Activated B cell treated with CpG ODN at 0.5 μM for 24 hours (primary cell): Measurements from ENCODE around the gene SP140. TPM values are rescaled to one million over a fixed set of nuclear protein-coding genes. Genes with fewer than 3 reads are reported as not detected.
A peak's percentile ranks its signal among the peaks of the same experiment; 100 is the strongest.
"Not testable (repeated sequence)": the region's sequence is repeated elsewhere in the genome, so short reads cannot be mapped to it uniquely, and the experiment has no call there.

Source experiments
- ATAC-seq: fragments of 200-7000 bp; cut with Tn5 transposase; one replicate; pipeline ENCODE4 v1.10.0; 2021; ENCODE audit warnings: low read depth, mild to moderate bottlenecking, moderate library complexity
- CTCF ChIA-PET: fragments of 350-600 bp; sonication (Branson Sonifier 250); formaldehyde crosslinking; loops from one replicate; lab custom pipeline; 2021; ENCODE audit warnings: antibody characterized with exemption; lab: Charles Lee
- POLR2A ChIA-PET: fragments of 350-600 bp; sonication (Branson Sonifier 250); formaldehyde crosslinking; loops from one replicate; lab custom pipeline; 2021; ENCODE audit warnings: antibody characterized with exemption; lab: Charles Lee
- DNase-seq: peaks from one replicate; pipeline ENCODE4 v3.0.0; 2022
- H3K27ac Mint-ChIP-seq: one replicate; pipeline ENCODE4 v1.8.0; 2020; ENCODE audit warnings: mixed read lengths
- H3K27me3 Mint-ChIP-seq: one replicate; pipeline ENCODE4 v1.8.0; 2021; ENCODE audit warnings: mixed read lengths
- H3K36me3 Mint-ChIP-seq: one replicate; pipeline ENCODE4 v1.8.0; 2021; ENCODE audit warnings: low read depth, mixed read lengths
- H3K4me1 Mint-ChIP-seq: one replicate; pipeline ENCODE4 v1.8.0; 2021; ENCODE audit warnings: mixed read lengths
- H3K4me3 Mint-ChIP-seq: one replicate; pipeline ENCODE4 v1.8.0; 2020; ENCODE audit warnings: mild to moderate bottlenecking, mixed read lengths
- H3K9me3 Mint-ChIP-seq: one replicate; pipeline ENCODE4 v1.8.0; 2020; ENCODE audit warnings: mixed read lengths
- CTCF ChIP-seq: fragments of 200-600 bp; IDR thresholded peaks from one replicate; pipeline ENCODE4 v1.8.0; 2022; ENCODE audit warnings: antibody characterized with exemption, mild to moderate bottlenecking
- intact Hi-C: fragments of 100-400 bp; cut with micrococcal nuclease; formaldehyde crosslinking; loops from one replicate; pipeline ENCODE4 v1.15.1; 2024
- total RNA-seq: library from RNA; stranded (reverse); gene quantifications from 2 replicates; pipeline ENCODE4 v1.2.3, GENCODE V29; 2022

The SP140 gene
- total RNA-seq, 1 donor from 2014 or later: 330 TPM

DNA sequence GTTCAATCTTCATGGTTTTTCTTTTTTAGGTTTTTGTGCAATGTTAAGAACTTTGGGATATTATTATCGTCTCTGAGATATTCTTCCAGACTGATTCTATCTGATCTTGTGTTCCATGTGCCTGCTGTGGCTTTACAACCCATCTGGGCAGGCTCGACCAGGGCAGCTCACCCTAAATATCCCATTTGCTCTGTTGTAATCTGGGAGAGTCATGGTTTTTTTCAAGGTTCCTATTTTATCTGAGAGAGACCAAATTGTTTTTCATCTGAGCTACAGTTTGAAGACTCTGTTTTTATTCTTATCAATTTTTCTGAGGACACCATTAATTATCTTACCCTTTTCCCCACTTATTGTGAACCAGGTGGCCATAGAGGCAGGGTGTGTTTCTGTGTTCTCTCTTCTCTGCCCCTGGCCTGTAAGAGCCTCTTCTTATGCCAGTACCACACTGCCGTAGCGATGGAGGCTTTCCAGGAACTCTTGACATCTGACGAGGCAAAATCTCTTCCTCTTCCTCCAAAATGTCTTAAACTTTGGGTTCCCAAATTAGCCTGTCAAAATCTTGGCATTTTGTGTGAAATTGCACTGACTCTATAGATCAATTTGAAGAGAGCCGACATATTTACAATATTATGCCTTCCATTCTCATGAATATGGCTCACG lies 104.5 kb downstream of the SP140 start:
- peak overlapping the region; percentile 47 for H3K27ac Mint-ChIP-seq
- ChIA-PET POLR2A (interaction anchor here (3.7 kb wide), 1 partner anchor 12 kb away, joined by 36 read pairs; no protein-coding TSS in a partner anchor), CTCF (interaction anchor here (1.5 kb wide), 1 partner anchor 12 kb away, joined by 4 read pairs; no protein-coding TSS in a partner anchor)
- no peak for DNase-seq
- H3K4me1 Mint-ChIP-seq: peaks cover 84% of the 10 kb centered on the region
- no peak for TF ChIP-seq CTCF
- intact Hi-C loops: no loop called here
- H3K4me3 Mint-ChIP-seq: peak overlapping the region; percentile 3
- ATAC-seq: no peak
- H3K36me3 Mint-ChIP-seq: peaks cover 75% of the 10 kb centered on the region
- H3K9me3 Mint-ChIP-seq: no peaks in the 10 kb centered on the region
- no peaks in the 10 kb centered on the region for H3K27me3 Mint-ChIP-seq

GRCh38 chr2:230330725-230331124 lies 105.2 kb downstream of the SP140 start:
- Mint-ChIP-seq H3K36me3 (peaks cover 80% of the 10 kb centered on the region), H3K4me3 (no peak overlapping the region), H3K9me3 (no peaks in the 10 kb centered on the region), H3K27ac (peak overlapping the region; percentile 20), H3K4me1 (peaks cover 84% of the 10 kb centered on the region), H3K27me3 (no peaks in the 10 kb centered on the region)
- DNase-seq (no peak), ATAC-seq (no peak)
- ChIA-PET POLR2A (no interaction called here), CTCF (no interaction called here)
- TF ChIP-seq CTCF: no peak
- intact Hi-C loops: no loop called here

- TF ChIP-seq CTCF: no peak
- ATAC-seq (no peak), DNase-seq (no peak)
- Mint-ChIP-seq H3K4me3 (peak overlapping the region; percentile 21), H3K27me3 (no peaks in the 10 kb centered on the region), H3K36me3 (peaks cover 66% of the 10 kb centered on the region), H3K4me1 (peaks cover 61% of the 10 kb centered on the region), H3K27ac (peak overlapping the region; percentile 73), H3K9me3 (peaks cover 3% of the 10 kb centered on the region)
- ChIA-PET POLR2A (interaction anchor here (1.0 kb wide), 1 partner anchor 19 kb away, joined by 10 read pairs; no protein-coding TSS in a partner anchor), CTCF (no interaction called here)
- intact Hi-C loops: no loop called here
Observed at GRCh38 chr2:230335461-230335863, 109.9 kb downstream of the SP140 start.

DNA sequence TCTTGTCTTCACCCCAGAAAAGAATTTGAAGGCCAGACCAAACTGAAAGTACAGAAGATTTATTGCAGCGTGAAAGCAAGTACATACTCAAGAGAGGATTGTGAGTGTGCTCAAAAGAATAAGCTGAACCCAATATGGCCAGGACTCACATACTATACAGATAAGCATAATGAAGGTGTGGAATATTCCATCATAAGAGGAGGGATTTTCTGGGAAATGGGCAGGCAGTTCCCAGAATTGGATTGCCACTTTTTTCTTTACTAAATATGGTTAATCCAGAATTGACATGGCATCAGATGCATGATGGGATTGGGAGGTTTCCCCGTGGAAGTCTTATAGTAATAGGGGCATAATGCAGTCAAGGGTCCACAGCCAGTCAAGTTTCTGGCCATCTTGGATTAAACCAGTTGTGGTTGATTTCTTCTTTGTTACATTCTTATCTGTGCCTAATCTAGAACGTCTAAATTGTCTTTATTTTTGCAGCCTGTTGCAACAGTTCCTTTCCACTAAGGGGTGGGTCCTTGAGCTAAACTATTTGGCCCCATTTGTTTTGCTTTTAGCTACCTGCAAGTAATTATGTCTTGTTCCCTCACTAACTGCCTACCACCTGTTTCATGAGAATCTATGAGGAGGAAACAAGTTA lies 110.4 kb downstream of the SP140 start:
- Mint-ChIP-seq H3K4me3 (peak overlapping the region; percentile 21), H3K9me3 (peaks cover 3% of the 10 kb centered on the region), H3K4me1 (peaks cover 56% of the 10 kb centered on the region), H3K27me3 (no peaks in the 10 kb centered on the region), H3K36me3 (peaks cover 62% of the 10 kb centered on the region), H3K27ac (peak overlapping the region; percentile 73)
- no peak for TF ChIP-seq CTCF
- POLR2A ChIA-PET: interaction anchor here (1.0 to 1.5 kb wide), 2 partner anchors 9 to 18 kb away, joined by 6 to 10 read pairs; partner anchors contain the start of gene SP140L
- ATAC-seq (no peak), DNase-seq (no peak)
- CTCF ChIA-PET: no interaction called here
- intact Hi-C loops: no loop called here

DNA sequence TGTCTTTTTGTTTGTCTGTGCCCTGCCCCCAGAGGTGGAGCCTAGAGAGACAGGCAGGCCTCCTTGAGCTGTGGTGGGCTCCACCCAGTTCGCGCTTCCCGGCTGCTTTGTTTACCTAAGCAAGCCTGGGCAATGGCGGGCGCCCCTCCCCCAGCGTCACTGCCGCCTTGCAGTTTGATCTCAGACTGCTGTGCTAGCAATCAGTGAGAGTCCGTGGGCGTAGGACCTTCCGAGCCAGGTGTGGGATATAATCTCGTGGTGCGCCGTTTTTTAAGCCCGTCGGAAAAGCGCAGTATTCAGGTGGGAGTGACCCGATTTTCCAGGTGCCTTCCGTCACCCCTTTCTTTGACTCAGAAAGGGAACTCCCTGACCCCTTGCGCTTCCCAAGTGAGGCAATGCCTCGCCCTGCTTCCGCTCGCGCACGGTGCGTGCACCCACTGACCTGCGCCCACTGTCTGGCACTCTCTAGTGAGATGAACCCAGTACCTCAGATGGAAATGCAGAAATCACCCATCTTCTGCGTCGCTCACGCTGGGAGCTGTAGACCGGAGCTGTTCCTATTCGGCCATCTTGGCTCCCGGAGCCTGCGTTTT lies 116.5 kb downstream of the SP140 start:
- H3K27ac Mint-ChIP-seq, intact Hi-C loops, POLR2A ChIA-PET, H3K4me3 Mint-ChIP-seq, CTCF ChIA-PET, DNase-seq, ATAC-seq, H3K27me3 Mint-ChIP-seq: not testable (repeated sequence)
- peaks cover 19% of the 10 kb centered on the region for H3K9me3 Mint-ChIP-seq
- H3K4me1 Mint-ChIP-seq: peaks cover 27% of the 10 kb centered on the region
- peaks cover 51% of the 10 kb centered on the region for H3K36me3 Mint-ChIP-seq

DNA sequence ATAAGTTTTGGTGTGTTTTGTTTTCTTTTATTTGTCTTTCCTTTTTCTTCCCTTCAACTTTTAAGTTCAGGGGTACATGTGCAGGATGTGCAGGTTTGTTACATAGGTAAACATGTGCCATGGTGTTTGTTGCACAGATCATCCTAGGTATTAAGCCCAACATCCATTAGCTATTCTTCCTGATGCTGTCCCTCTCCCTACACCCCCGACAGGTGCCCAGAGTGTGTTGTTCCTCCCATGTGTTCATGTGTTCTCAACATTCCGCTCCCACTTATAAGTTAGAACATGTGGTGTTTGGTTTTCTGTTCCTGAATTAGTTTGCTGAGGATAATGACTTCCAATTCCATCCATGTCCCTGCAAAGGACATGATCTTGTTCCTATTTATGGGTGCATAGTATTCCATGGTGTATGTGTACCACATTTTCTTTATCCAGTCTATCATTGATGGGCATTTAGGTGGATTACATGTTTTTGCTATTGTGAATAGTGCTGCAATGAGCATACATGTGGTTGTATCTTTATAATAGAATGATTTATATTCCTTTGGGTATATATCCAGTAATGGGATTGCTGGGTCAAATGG lies 117.6 kb downstream of the SP140 start:
- DNase-seq, intact Hi-C loops, H3K4me3 Mint-ChIP-seq, CTCF ChIA-PET, H3K27ac Mint-ChIP-seq, ATAC-seq, H3K27me3 Mint-ChIP-seq: not testable (repeated sequence)
- peaks cover 36% of the 10 kb centered on the region for H3K4me1 Mint-ChIP-seq
- POLR2A ChIA-PET: interaction anchor here (0.6 kb wide), 1 partner anchor 692 kb away, joined by 6 read pairs; no protein-coding TSS in a partner anchor
- peaks cover 58% of the 10 kb centered on the region for H3K36me3 Mint-ChIP-seq
- H3K9me3 Mint-ChIP-seq: peaks cover 19% of the 10 kb centered on the region
